ENCODE data around the gene RASD1.

GRCh38 chr17:17518014-17518413 is 21.8 kb upstream of the RASD1 start:
- no peak for TF ChIP-seq POLR2A (IDR thresholded peaks at IDR 0.05)
- TF ChIP-seq, protein P1, sequence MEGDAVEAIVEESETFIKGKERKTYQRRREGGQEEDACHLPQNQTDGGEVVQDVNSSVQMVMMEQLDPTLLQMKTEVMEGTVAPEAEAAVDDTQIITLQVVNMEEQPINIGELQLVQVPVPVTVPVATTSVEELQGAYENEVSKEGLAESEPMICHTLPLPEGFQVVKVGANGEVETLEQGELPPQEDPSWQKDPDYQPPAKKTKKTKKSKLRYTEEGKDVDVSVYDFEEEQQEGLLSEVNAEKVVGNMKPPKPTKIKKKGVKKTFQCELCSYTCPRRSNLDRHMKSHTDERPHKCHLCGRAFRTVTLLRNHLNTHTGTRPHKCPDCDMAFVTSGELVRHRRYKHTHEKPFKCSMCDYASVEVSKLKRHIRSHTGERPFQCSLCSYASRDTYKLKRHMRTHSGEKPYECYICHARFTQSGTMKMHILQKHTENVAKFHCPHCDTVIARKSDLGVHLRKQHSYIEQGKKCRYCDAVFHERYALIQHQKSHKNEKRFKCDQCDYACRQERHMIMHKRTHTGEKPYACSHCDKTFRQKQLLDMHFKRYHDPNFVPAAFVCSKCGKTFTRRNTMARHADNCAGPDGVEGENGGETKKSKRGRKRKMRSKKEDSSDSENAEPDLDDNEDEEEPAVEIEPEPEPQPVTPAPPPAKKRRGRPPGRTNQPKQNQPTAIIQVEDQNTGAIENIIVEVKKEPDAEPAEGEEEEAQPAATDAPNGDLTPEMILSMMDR (IDR thresholded peaks at IDR 0.05): no peak
